GM19025 (cell line): ENCODE measurements around the gene SLC24A3.
A peak's percentile ranks its signal among the peaks of the same experiment; 100 is the strongest.

ENCODE experiments used
- ATAC-seq: cut with Tn5 transposase; IDR thresholded peaks from one replicate; pipeline ENCODE4 v1.9.1; 2021; ENCODE audit warnings: mild to moderate bottlenecking, low read depth, moderate library complexity; ENCODE audit not compliant: unreplicated experiment

The SLC24A3 gene

GRCh38 chr20:19236371-19237055, 24.1 kb downstream of the SLC24A3 start:
- no peak for ATAC-seq

GRCh38 chr20:19241440-19241839, 29.0 kb downstream of the SLC24A3 start:
- ATAC-seq, result no peak

GRCh38 chr20:19244291-19244690, 31.8 kb downstream of the SLC24A3 start:
- ATAC-seq, result no peak

- ATAC-seq, result no peak
These were observed 36.9 kb downstream of the SLC24A3 start for GRCh38 chr20:19249106-19249879.

- no peak for ATAC-seq
These were observed 37.9 kb downstream of the SLC24A3 start for GRCh38 chr20:19250346-19250745.

GRCh38 chr20:19251506-19251905, 39.1 kb downstream of the SLC24A3 start:
- ATAC-seq, result no peak

- no peak for ATAC-seq
These were observed 39.5 kb downstream of the SLC24A3 start for GRCh38 chr20:19251958-19252357.

GRCh38 chr20:19252451-19253120, 40.1 kb downstream of the SLC24A3 start:
- no peak for ATAC-seq

GRCh38 chr20:19253316-19253715, 40.9 kb downstream of the SLC24A3 start:
- ATAC-seq, result no peak

- no peak for ATAC-seq
These were observed 41.7 kb downstream of the SLC24A3 start for GRCh38 chr20:19253916-19254820.

- ATAC-seq, result no peak
These were observed 42.5 kb downstream of the SLC24A3 start for GRCh38 chr20:19254956-19255355.

GRCh38 chr20:19256085-19256484, 43.6 kb downstream of the SLC24A3 start:
- no peak for ATAC-seq

- no peak for ATAC-seq
These were observed 44.6 kb downstream of the SLC24A3 start for GRCh38 chr20:19256906-19257595.

- ATAC-seq, result no peak
These were observed 45.4 kb downstream of the SLC24A3 start for GRCh38 chr20:19257865-19258264.

GRCh38 chr20:19259141-19259591, 46.7 kb downstream of the SLC24A3 start:
- no peak for ATAC-seq

- ATAC-seq, result peak; percentile 57
These were observed 48.1 kb downstream of the SLC24A3 start for GRCh38 chr20:19260412-19261090.

GRCh38 chr20:19264191-19264590, 51.7 kb downstream of the SLC24A3 start:
- no peak for ATAC-seq

- no peak for ATAC-seq
These were observed 53.4 kb downstream of the SLC24A3 start for GRCh38 chr20:19265646-19266374.

GRCh38 chr20:19268426-19268825, 56.0 kb downstream of the SLC24A3 start:
- no peak for ATAC-seq
